Progenitor cell of endocrine pancreas (in vitro differentiated cells): ENCODE data around the gene NMNAT2. TPM values are rescaled to one million over a fixed set of nuclear protein-coding genes. Genes with fewer than 3 reads are reported as not detected.

Source experiments
- DNase-seq: peaks from one replicate; pipeline ENCODE4 v3.0.0; 2021; ENCODE audit warnings: low spot score; ENCODE audit not compliant: unreplicated experiment
- H3K27ac Mint-ChIP-seq: 2 replicates; pipeline ENCODE4 v1.8.0; 2021; ENCODE audit warnings: mild to moderate bottlenecking, moderate library complexity, mixed read lengths
- H3K27me3 Mint-ChIP-seq: 2 replicates; pipeline ENCODE4 v1.8.0; 2021; ENCODE audit warnings: mixed read lengths
- H3K36me3 Mint-ChIP-seq: 2 replicates; pipeline ENCODE4 v1.8.0; 2022; ENCODE audit warnings: mixed read lengths; ENCODE audit not compliant: insufficient read depth
- H3K4me1 Mint-ChIP-seq: 2 replicates; pipeline ENCODE4 v1.8.0; 2021; ENCODE audit warnings: low read depth, mixed read lengths
- H3K4me3 Mint-ChIP-seq: 2 replicates; pipeline ENCODE4 v1.8.0; 2021; ENCODE audit warnings: low read depth, mild to moderate bottlenecking, moderate library complexity, mixed read lengths
- H3K9me3 Mint-ChIP-seq: 2 replicates; pipeline ENCODE4 v1.8.0; 2021; ENCODE audit warnings: low read depth, mixed read lengths
- CTCF ChIP-seq: fragments of 200-600 bp; sonication (generic); IDR thresholded peaks from one replicate; pipeline ENCODE4 v1.5.0; 2021; ENCODE audit warnings: antibody characterized with exemption, mild to moderate bottlenecking; ENCODE audit not compliant: unreplicated experiment
- total RNA-seq: library from RNA; stranded (reverse); gene quantifications from 2 replicates; pipeline ENCODE4 v1.2.1, GENCODE V29; 2021

Gene NMNAT2
- total RNA-seq, 1 donor from 2014 or later = 3.1 TPM

- Mint-ChIP-seq H3K9me3 (no peaks in the 10 kb centered on the region), H3K27ac (no peak overlapping the region), H3K36me3 (no peaks in the 10 kb centered on the region), H3K4me3 (no peak overlapping the region), H3K27me3 (peaks cover 10% of the 10 kb centered on the region), H3K4me1 (peaks cover 8% of the 10 kb centered on the region)
- no peak for DNase-seq
- TF ChIP-seq CTCF = no peak
These were observed 49.7 kb downstream of the NMNAT2 start for GRCh38 chr1:183368213-183369108.

- DNase-seq = no peak
- no peaks in the 10 kb centered on the region for H3K9me3 Mint-ChIP-seq
- peaks cover 10% of the 10 kb centered on the region for H3K27me3 Mint-ChIP-seq
- peaks cover 6% of the 10 kb centered on the region for H3K4me1 Mint-ChIP-seq
- no peak overlapping the region for H3K27ac Mint-ChIP-seq
- no peak overlapping the region for H3K4me3 Mint-ChIP-seq
- H3K36me3 Mint-ChIP-seq = no peaks in the 10 kb centered on the region
- TF ChIP-seq CTCF = no peak
These were observed 52.1 kb downstream of the NMNAT2 start for GRCh38 chr1:183366116-183366515.

GRCh38 chr1:183365676-183366075 lies 52.5 kb downstream of the NMNAT2 start:
- DNase-seq = no peak
- H3K4me3 Mint-ChIP-seq = no peak overlapping the region
- H3K27me3 Mint-ChIP-seq = peaks cover 10% of the 10 kb centered on the region
- no peak for TF ChIP-seq CTCF
- H3K9me3 Mint-ChIP-seq = no peaks in the 10 kb centered on the region
- no peaks in the 10 kb centered on the region for H3K36me3 Mint-ChIP-seq
- no peak overlapping the region for H3K27ac Mint-ChIP-seq
- peaks cover 4% of the 10 kb centered on the region for H3K4me1 Mint-ChIP-seq

- Mint-ChIP-seq H3K9me3 (no peaks in the 10 kb centered on the region), H3K27me3 (peaks cover 7% of the 10 kb centered on the region), H3K4me1 (no peaks in the 10 kb centered on the region), H3K4me3 (no peak overlapping the region), H3K36me3 (no peaks in the 10 kb centered on the region), H3K27ac (no peak overlapping the region)
- no peak for TF ChIP-seq CTCF
- DNase-seq = no peak
These were observed 53.1 kb downstream of the NMNAT2 start for GRCh38 chr1:183365093-183365492.

GRCh38 chr1:183363972-183364371 lies 54.2 kb downstream of the NMNAT2 start:
- no peak for DNase-seq
- Mint-ChIP-seq H3K27ac (no peak overlapping the region), H3K4me1 (no peaks in the 10 kb centered on the region), H3K27me3 (peaks cover 6% of the 10 kb centered on the region), H3K36me3 (no peaks in the 10 kb centered on the region), H3K4me3 (no peak overlapping the region), H3K9me3 (no peaks in the 10 kb centered on the region)
- no peak for TF ChIP-seq CTCF
